HEK293T (cell line): Measurements from ENCODE around the gene TMEM106C.

Experiments
- CTBP1 ChIP-seq: fragments of 450-650 bp; IDR thresholded peaks from 2 replicates; pipeline ENCODE4 v1.6.1; 2016; ENCODE audit warnings: borderline replicate concordance
- ELF4 ChIP-seq: fragments of 450-650 bp; IDR thresholded peaks from 2 replicates; pipeline ENCODE4 v1.6.1; 2017; ENCODE audit warnings: antibody characterized with exemption
- FOXA1 ChIP-seq: fragments of 450-650 bp; IDR thresholded peaks from 2 replicates; pipeline ENCODE4 v1.6.1; 2016; ENCODE audit warnings: mild to moderate bottlenecking
- FOXK2 ChIP-seq: fragments of 450-650 bp; IDR thresholded peaks from 2 replicates; pipeline ENCODE4 v1.6.1; 2016; ENCODE audit warnings: mild to moderate bottlenecking
- NFRKB ChIP-seq: fragments of 450-650 bp; IDR thresholded peaks from 2 replicates; pipeline ENCODE4 v1.6.1; 2016; ENCODE audit warnings: mild to moderate bottlenecking, moderate library complexity
- SP1 ChIP-seq: fragments of 450-650 bp; IDR thresholded peaks from 2 replicates; pipeline ENCODE4 v1.6.1; 2017
- SUZ12 ChIP-seq: fragments of 450-650 bp; IDR thresholded peaks from 2 replicates; pipeline ENCODE4 v1.6.1; 2016; ENCODE audit warnings: mild to moderate bottlenecking
- TARDBP ChIP-seq: fragments of 450-650 bp; IDR thresholded peaks from 2 replicates; pipeline ENCODE4 v1.6.1; 2016
- ZNF384 ChIP-seq: fragments of 450-650 bp; IDR thresholded peaks from 2 replicates; pipeline ENCODE4 v1.6.1; 2016

DNA sequence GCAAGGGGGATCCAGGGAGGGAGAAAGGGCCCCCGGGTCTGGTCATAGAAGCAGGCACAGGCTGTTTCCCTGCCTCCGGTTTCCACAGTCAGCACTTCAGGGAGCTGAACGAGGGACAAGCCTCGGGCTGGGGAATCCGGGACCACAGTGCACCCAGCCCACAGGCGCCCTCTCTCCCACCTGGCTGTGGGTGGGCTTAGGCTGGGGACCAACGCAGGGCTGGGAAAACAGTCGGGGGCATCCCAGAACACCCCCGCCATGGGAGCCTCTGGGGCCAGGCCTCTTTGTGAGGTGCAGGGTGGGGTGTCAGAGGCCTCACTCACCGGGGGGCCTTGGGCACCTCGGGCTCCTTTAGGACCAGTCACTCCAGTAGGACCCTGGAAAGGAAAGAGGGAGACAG is 16.3 kb downstream of the TMEM106C start:
- no peak for TF ChIP-seq SP1
- TF ChIP-seq NFRKB: no peak
- TF ChIP-seq CTBP1: no peak
- no peak for TF ChIP-seq SUZ12
- no peak for TF ChIP-seq ELF4
- TF ChIP-seq TARDBP: no peak
- TF ChIP-seq FOXA1: no peak
- TF ChIP-seq FOXK2: no peak
- TF ChIP-seq ZNF384: no peak
